Lung (tissue), 12 donors: ENCODE results near the gene RXRA. TPM values are rescaled to one million over a fixed set of nuclear protein-coding genes. Genes with fewer than 3 reads are reported as not detected.

Source experiments
- ATAC-seq: fragments of 200-7000 bp; cut with Tn5 transposase; one replicate; pipeline ENCODE4 v1.9.1; 2020; ENCODE audit warnings: moderate number of reproducible peaks; ENCODE audit not compliant: insufficient read depth, low FRiP score
- DNase-seq, 3 donors: peaks; one replicate each; pipeline ENCODE4 v3.0.0-alpha.2; 2013 to 2017
- H3K27ac ChIP-seq, 2 donors: one replicate each; pipeline ENCODE4 v1.5.1; 2013; ENCODE audit warnings: mild to moderate bottlenecking in 2 of 2, moderate library complexity in 2 of 2, control low read depth in 1 of 2, inconsistent platforms in 1 of 2, low read depth in 1 of 2, low read length in 1 of 2
- H3K27me3 ChIP-seq, 3 donors: one replicate each; pipeline ENCODE4 v1.5.1; 2013; ENCODE audit warnings: low read length in 2 of 3; ENCODE audit not compliant: control insufficient read depth in 3 of 3, insufficient read depth in 3 of 3
- H3K36me3 ChIP-seq, 4 donors: one replicate each; pipeline ENCODE4 v1.5.1; 2013; ENCODE audit warnings: low read length in 4 of 4, mild to moderate bottlenecking in 1 of 4, moderate library complexity in 1 of 4; ENCODE audit not compliant: control insufficient read depth in 4 of 4, insufficient read depth in 4 of 4
- H3K4me1 ChIP-seq, 5 donors: one replicate each; pipeline ENCODE4 v1.5.1; 2013; ENCODE audit warnings: low read length in 5 of 5, mild to moderate bottlenecking in 2 of 5, moderate library complexity in 1 of 5; ENCODE audit not compliant: control insufficient read depth in 5 of 5, insufficient read depth in 5 of 5
- H3K4me3 ChIP-seq: one replicate; pipeline ENCODE4 v1.5.1; 2013; ENCODE audit warnings: mild to moderate bottlenecking, control low read depth, moderate library complexity
- H3K9ac ChIP-seq, 2 donors: one replicate each; pipeline ENCODE4 v1.5.1; 2013; ENCODE audit warnings: low read length in 2 of 2, control low read depth in 1 of 2; ENCODE audit not compliant: insufficient read depth in 1 of 2
- H3K9me3 ChIP-seq, 4 donors: one replicate each; pipeline ENCODE4 v1.5.1; 2013; ENCODE audit warnings: low read length in 3 of 4, mild to moderate bottlenecking in 1 of 4, moderate library complexity in 1 of 4; ENCODE audit not compliant: control insufficient read depth in 4 of 4, insufficient read depth in 3 of 4
- CTCF ChIP-seq: IDR thresholded peaks from 2 replicates; pipeline ENCODE4 v1.5.1; 2012; ENCODE audit warnings: mild to moderate bottlenecking; ENCODE audit errors: control extremely low read depth, extremely low read depth
- WGBS, 2 donors: extraction: QIAGEN DNeasy Blood & Tissue Kit; methylation state at CpG; one replicate each; pipeline ENCODE4 v1.1.7; 2013; 5-methylcytosine and 5-hydroxymethylcytosine counted together
- polyA plus RNA-seq, 2 donors: library from polyadenylated mRNA; stranded (reverse); fragments of 200-250 nt; gene quantifications; one replicate each; pipeline ENCODE4 v1.2.1, GENCODE V29; 2013
- total RNA-seq, 2 donors: library from RNA; depleted of rRNA in 1 of 2; stranded (reverse); fragments of >200 nt in 1 of 2; gene quantifications; one replicate each; pipeline ENCODE4 v1.2.1, GENCODE V29; 2014 to 2021
- donor health status: control.
- donor health status: control.
- donor health status: Bipolar disorder and iron deficiency.
- donor health status: healthy.
- donor health status: DM: yes; HTN: yes; CAD: no.

The RXRA gene
- total and polyA plus RNA-seq, 4 donors, result 24.2 to 85.2 (median 52.2) TPM

- Histone ChIP-seq H3K36me3 (no peaks in the 10 kb centered on the region), H3K27me3 (no peaks in the 10 kb centered on the region), H3K4me3 (no peak overlapping the region), H3K9me3 (no peaks in the 10 kb centered on the region), H3K4me1 (peaks cover 0 to 29% (median 3%) of the 10 kb centered on the region in 5 donors), H3K27ac (peak overlapping the region in 1 of 2 donors; percentile 28), H3K9ac (no peak overlapping the region)
- ATAC-seq, result no peak
- peak in 1 of 3 donors; percentile 23 for DNase-seq
- no peak for TF ChIP-seq CTCF
- 82% methylated on average over 26 of the region's 26 CpGs for WGBS, 2 donors
Measured at GRCh38 chr9:134473141-134474054, 147.1 kb downstream of the RXRA start.

GRCh38 chr9:134474055-134474370 lies 147.8 kb downstream of the RXRA start:
- WGBS, 2 donors, result 65 to 79% methylated on average over 7 of the region's 7 CpGs
- Histone ChIP-seq H3K9me3 (no peaks in the 10 kb centered on the region), H3K36me3 (no peaks in the 10 kb centered on the region), H3K27ac (no peak overlapping the region), H3K4me1 (peaks cover 0 to 25% (median 3%) of the 10 kb centered on the region in 5 donors), H3K9ac (no peak overlapping the region), H3K27me3 (no peaks in the 10 kb centered on the region), H3K4me3 (no peak overlapping the region)
- ATAC-seq (peak; percentile 12), DNase-seq (peak in 1 of 3 donors; percentile 54)
- TF ChIP-seq CTCF, result no peak

- H3K27ac ChIP-seq, result peak overlapping the region in 1 of 2 donors; percentile 57
- no peak overlapping the region for H3K4me3 ChIP-seq
- WGBS, 2 donors, result 10 to 20% methylated on average over 26 to 27 of the region's 27 CpGs
- ATAC-seq, result peak; percentile 21
- TF ChIP-seq CTCF, result no peak
- H3K9me3 ChIP-seq, result no peaks in the 10 kb centered on the region
- no peaks in the 10 kb centered on the region for H3K27me3 ChIP-seq
- H3K36me3 ChIP-seq, result no peaks in the 10 kb centered on the region
- H3K4me1 ChIP-seq, result peaks cover 0 to 24% (median 3%) of the 10 kb centered on the region in 5 donors
- H3K9ac ChIP-seq, result no peak overlapping the region
- peak; percentile 92 to 97 (median 94) for DNase-seq
Measured at GRCh38 chr9:134475011-134475790, 148.9 kb downstream of the RXRA start.
